ENCODE measurements around the gene NCBP2L.

GRCh38 chrX:107776649-107777535, 641 bp upstream of the NCBP2L start:
- TF ChIP-seq POLR2A (IDR thresholded peaks at IDR 0.05) (no peak), CTCF (IDR thresholded peaks at IDR 0.05) (peak; percentile 55 to 75 (median 72))

Measured in heart left ventricle (tissue), 13 donors.